Esophagus squamous epithelium (tissue), 4 donors: ENCODE data around the gene DNAJC12.
"Not testable (repeated sequence)": the region's sequence is repeated elsewhere in the genome, so short reads cannot be mapped to it uniquely, and the experiment has no call there.

Experiments used
- CTCF ChIP-seq, 6 experiments: fragments of 450-650 bp in 4 of 6; fragments of 200-600 bp in 2 of 6; sonication (generic) in 2 of 6; IDR thresholded peaks; one replicate each; pipeline ENCODE4 v1.5.1; 2016 to 2019; ENCODE audit warnings: antibody characterized with exemption in 6 of 6, mild to moderate bottlenecking in 4 of 6, moderate library complexity in 4 of 6
- POLR2A ChIP-seq, 4 donors: fragments of 450-650 bp; IDR thresholded peaks; one replicate each; pipeline ENCODE4 v1.6.1; 2017; ENCODE audit warnings: antibody characterized with exemption in 4 of 4, mild to moderate bottlenecking in 4 of 4, moderate library complexity in 3 of 4

GRCh38 chr10:67762567-67762966 is 75.4 kb downstream of the DNAJC12 start:
- TF ChIP-seq CTCF, POLR2A (IDR thresholded peaks at IDR 0.05): not testable (repeated sequence)
